HCT116 (cell line): ENCODE results near the gene SPTBN1. TPM values are rescaled to one million over a fixed set of nuclear protein-coding genes. Genes with fewer than 3 reads are reported as not detected.

Source experiments
- ATAC-seq: fragments of 200-7000 bp; cut with Tn5 transposase; 2 replicates; pipeline ENCODE4 v1.9.1; 2020; ENCODE audit warnings: mild to moderate bottlenecking, moderate library complexity
- BruUV-seq: library from RNA; stranded (reverse); fragments of 400-500 nt; replicated peaks from 2 replicates; lab custom pipeline; 2021; lab: Mats Ljungman, UMichigan
- CTCF ChIA-PET: fragments of 300-600 bp; sonication (Branson Sonifier 250); formaldehyde crosslinking; loops from one replicate; lab custom pipeline; 2021; ENCODE audit warnings: antibody characterized with exemption; lab: Charles Lee
- POLR2A ChIA-PET: fragments of 300-600, 350-600 bp; sonication (Branson Sonifier 250); formaldehyde crosslinking; loops from one replicate; lab custom pipeline; 2021; ENCODE audit warnings: antibody characterized with exemption; lab: Charles Lee
- RAD21 ChIA-PET, 2 experiments: fragments of 300-600 bp; sonication (Branson Sonifier 250); formaldehyde crosslinking; loops; one replicate each; lab custom pipeline; 2023; ENCODE audit warnings: low total read pairs in 2 of 2; ENCODE audit not compliant: uncharacterized antibody in 2 of 2, unreplicated experiment in 2 of 2, low non-redundant PET in 1 of 2; lab: Charles Lee
- DNase-seq: peaks from one replicate; pipeline ENCODE4 v3.0.0-alpha.2; 2010; ENCODE audit warnings: low read depth, low spot score
- H2AFZ ChIP-seq: fragments of 200-600 bp; shearing (Covaris generic), sonication (generic); 2 replicates; pipeline ENCODE4 v1.6.1; 2017; ENCODE audit warnings: low read depth, mixed run types, mixed read lengths, antibody characterized with exemption, low read length; ENCODE audit not compliant: poor library complexity, severe bottlenecking
- H3K27ac ChIP-seq: 2 replicates; pipeline ENCODE4 v1.5.1; 2012; ENCODE audit warnings: low read depth, low read length
- H3K27me3 ChIP-seq: fragments of 200-600 bp; sonication (generic); 2 replicates; pipeline ENCODE4 v1.6.1; 2016; ENCODE audit warnings: mixed run types, low read length, mixed read lengths; ENCODE audit not compliant: insufficient read depth
- H3K36me3 ChIP-seq, 2 experiments: fragments of 200-500 bp in 1 of 2; fragments of 200-600 bp in 1 of 2; sonication (Bioruptor generic) in 1 of 2; sonication (generic) in 1 of 2; 2 replicates each; pipeline versions ENCODE4 v1.5.1 to v1.6.1; 2014 to 2016; ENCODE audit warnings: low read length in 2 of 2, inconsistent platforms in 1 of 2, mixed read lengths in 1 of 2, mixed run types in 1 of 2; ENCODE audit not compliant: insufficient read depth in 2 of 2, control insufficient read depth in 1 of 2
- H3K4me1 ChIP-seq, 2 experiments: fragments of 200-600 bp in 1 of 2; sonication (generic) in 1 of 2; 2 replicates each; pipeline versions ENCODE4 v1.5.1 to v1.6.1; 2012 to 2017; ENCODE audit warnings: low read length in 2 of 2, inconsistent platforms in 1 of 2, mild to moderate bottlenecking in 1 of 2, mixed read lengths in 1 of 2, mixed run types in 1 of 2, moderate library complexity in 1 of 2; ENCODE audit not compliant: insufficient read depth in 2 of 2, control insufficient read depth in 1 of 2
- H3K4me2 ChIP-seq: fragments of 200-600 bp; sonication (generic); 2 replicates; pipeline ENCODE4 v1.6.1; 2017; ENCODE audit warnings: mixed run types, low read length, mixed read lengths
- H3K4me3 ChIP-seq, 2 experiments: fragments of 200-600 bp in 1 of 2; sonication (generic) in 1 of 2; replicated peaks in 1 of 2; 2 replicates each; pipeline ENCODE4 v1.5.1; 2011 to 2016; ENCODE audit warnings: low read length in 2 of 2, control low read depth in 1 of 2, low read depth in 1 of 2, mild to moderate bottlenecking in 1 of 2, mixed read lengths in 1 of 2, mixed run types in 1 of 2
- H3K79me2 ChIP-seq: fragments of 200-600 bp; sonication (generic); 2 replicates; pipeline ENCODE4 v1.6.1; 2017; ENCODE audit warnings: mild to moderate bottlenecking, mixed run types, low read length, moderate library complexity, mixed read lengths; ENCODE audit not compliant: insufficient read depth
- H3K9ac ChIP-seq: fragments of 200-600 bp; sonication (generic); 2 replicates; pipeline ENCODE4 v1.6.1; 2016; ENCODE audit warnings: low read length, mixed read lengths
- H3K9me2 ChIP-seq: fragments of 200-600 bp; sonication (generic), shearing (Covaris generic); 2 replicates; pipeline ENCODE4 v1.6.1; 2017; ENCODE audit warnings: mixed run types, mild to moderate bottlenecking, moderate library complexity; ENCODE audit not compliant: insufficient read depth
- H3K9me3 ChIP-seq, 2 experiments: fragments of 200-500 bp in 1 of 2; fragments of 200-600 bp in 1 of 2; sonication (Bioruptor generic) in 1 of 2; sonication (generic) in 1 of 2; 2 replicates each; pipeline ENCODE4 v1.6.1; 2014 to 2017; ENCODE audit warnings: low read length in 2 of 2, mixed read lengths in 2 of 2, inconsistent platforms in 1 of 2, low read depth in 1 of 2, mild to moderate bottlenecking in 1 of 2, mixed run types in 1 of 2, moderate library complexity in 1 of 2; ENCODE audit not compliant: control insufficient read depth in 1 of 2, insufficient read depth in 1 of 2
- H4K20me1 ChIP-seq: fragments of 200-600 bp; sonication (generic), shearing (Covaris generic); 2 replicates; pipeline ENCODE4 v1.6.1; 2017; ENCODE audit warnings: mixed run types, mild to moderate bottlenecking, moderate library complexity; ENCODE audit not compliant: insufficient read depth
- CBX3 ChIP-seq: IDR thresholded peaks from 2 replicates; pipeline ENCODE4 v1.6.1; 2012; ENCODE audit warnings: low read depth
- CEBPB ChIP-seq: IDR thresholded peaks from 2 replicates; pipeline ENCODE4 v1.6.1; 2012; ENCODE audit warnings: low read depth
- EGR1 ChIP-seq: IDR thresholded peaks from 2 replicates; pipeline ENCODE4 v1.6.1; 2012; ENCODE audit warnings: low read depth
- ELF1 ChIP-seq: IDR thresholded peaks from 2 replicates; pipeline ENCODE4 v1.6.1; 2012; ENCODE audit warnings: low read depth, borderline replicate concordance
- EZH2 ChIP-seq: fragments of 200-600 bp; sonication (generic); IDR thresholded peaks from 2 replicates; pipeline ENCODE4 v1.6.1; 2017; ENCODE audit warnings: antibody characterized with exemption, mixed run types
- EZH2phosphoT487 ChIP-seq: fragments of 200-600 bp; IDR thresholded peaks from 2 replicates; pipeline ENCODE4 v1.6.1; 2018; ENCODE audit warnings: antibody characterized with exemption, borderline replicate concordance
- FOSL1 ChIP-seq: IDR thresholded peaks from 2 replicates; pipeline ENCODE4 v1.6.1; 2012; ENCODE audit warnings: low read depth
- JUND ChIP-seq: IDR thresholded peaks from 2 replicates; pipeline ENCODE4 v1.6.1; 2012
- POLR2A ChIP-seq: IDR thresholded peaks from 2 replicates; pipeline ENCODE4 v1.7.0; 2011; ENCODE audit warnings: borderline replicate concordance; ENCODE audit not compliant: insufficient read depth, insufficient read length; ENCODE audit errors: extremely low read depth
- SIN3A ChIP-seq: IDR thresholded peaks from 2 replicates; pipeline ENCODE4 v1.6.1; 2012; ENCODE audit warnings: low read depth
- SRF ChIP-seq: IDR thresholded peaks from 2 replicates; pipeline ENCODE4 v1.6.1; 2012; ENCODE audit warnings: low read depth
- TCF7L2 ChIP-seq: IDR thresholded peaks from 2 replicates; pipeline ENCODE4 v1.7.0; 2011; ENCODE audit warnings: borderline replicate concordance, inconsistent platforms; ENCODE audit not compliant: insufficient read depth, insufficient read length; ENCODE audit errors: extremely low read depth
- YY1 ChIP-seq: IDR thresholded peaks from 2 replicates; pipeline ENCODE4 v1.6.1; 2011; ENCODE audit warnings: low read length, low read depth, moderate library complexity, mild to moderate bottlenecking; ENCODE audit not compliant: insufficient replicate concordance; ENCODE audit errors: extremely low read depth
- ZFX ChIP-seq: fragments of 450-650 bp; IDR thresholded peaks from 2 replicates; pipeline ENCODE4 v1.6.1; 2017
- ZNF274 ChIP-seq: fragments of 200-500 bp; sonication (Bioruptor generic); IDR thresholded peaks from 2 replicates; pipeline ENCODE4 v1.6.1; 2014; ENCODE audit warnings: mild to moderate bottlenecking, low read depth, low read length, inconsistent platforms
- intact Hi-C: fragments of 100-400 bp; cut with micrococcal nuclease; formaldehyde crosslinking; loops from 2 replicates; pipeline ENCODE4 v1.10.0; 2022
- total RNA-seq: library from RNA; stranded (reverse); gene quantifications from one replicate; pipeline ENCODE4 v1.2.1, GENCODE V29; 2021; ENCODE audit not compliant: unreplicated experiment
- TF ChIP-seq, protein P1 (sequence below), 3 experiments: fragments of 200-600 bp in 1 of 3; sonication (generic) in 1 of 3; IDR thresholded peaks in 2 of 3; conservative IDR thresholded peaks in 1 of 3; 2 replicates each; pipeline ENCODE4 v1.5.1; 2012 to 2017; ENCODE audit warnings: low read depth in 2 of 3, low read length in 2 of 3, antibody characterized with exemption in 1 of 3, borderline replicate concordance in 1 of 3, control low read depth in 1 of 3, mild to moderate bottlenecking in 1 of 3, mixed read lengths in 1 of 3, mixed run types in 1 of 3, moderate library complexity in 1 of 3; ENCODE audit not compliant: insufficient read depth in 1 of 3
- TF ChIP-seq, protein P2 (sequence below): IDR thresholded peaks from 2 replicates; pipeline ENCODE4 v1.6.1; 2011; ENCODE audit warnings: mild to moderate bottlenecking, low read length, moderate library complexity; ENCODE audit not compliant: insufficient replicate concordance; ENCODE audit errors: extremely low read depth
- TF ChIP-seq, protein P3 (sequence below): IDR thresholded peaks from 2 replicates; pipeline ENCODE4 v1.6.1; 2012
- TF ChIP-seq, protein P4 (sequence below): IDR thresholded peaks from 2 replicates; pipeline ENCODE4 v1.6.1; 2012

Gene SPTBN1
- total RNA-seq, 1 experiment from 2014 or later: 84.4 TPM

DNA sequence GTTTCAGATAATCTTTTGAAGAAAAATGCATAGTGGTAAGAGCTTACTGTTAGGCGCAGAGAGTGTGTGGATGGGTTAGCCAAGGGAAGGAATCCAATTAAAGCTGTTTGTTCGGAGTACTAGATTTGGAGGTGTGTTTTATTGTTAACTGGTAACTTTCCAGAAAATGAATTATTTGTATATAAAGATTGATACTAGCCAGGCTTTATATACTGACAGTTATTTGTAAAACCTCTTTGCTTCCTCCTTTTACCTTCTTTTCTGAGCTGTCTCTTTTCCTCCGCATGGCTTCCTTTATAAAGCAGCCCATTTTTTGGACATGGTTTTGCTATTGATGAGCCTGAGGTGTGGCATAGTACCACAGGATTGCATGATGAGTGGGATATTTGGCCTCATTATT is 25.6 kb downstream of the SPTBN1 start:
- Histone ChIP-seq H3K27me3 (no peaks in the 10 kb centered on the region), H4K20me1 (no peaks in the 10 kb centered on the region), H3K4me1 (peaks cover 26 to 61% of the 10 kb centered on the region in 2 experiments), H3K79me2 (0 out of 2 replicates have a peak, but pooled peaks cover 7% of the 10 kb centered on the region), H3K9me3 (no peaks in the 10 kb centered on the region), H3K36me3 (no peaks in the 10 kb centered on the region), H3K9me2 (no peaks in the 10 kb centered on the region), H2AFZ (no peak overlapping the region), H3K9ac (no peak overlapping the region), H3K4me2 (peak overlapping the region; percentile 80; the same call in 1 of the 2 replicates), H3K27ac (no peak overlapping the region), H3K4me3 (no peak overlapping the region)
- no peak for ATAC-seq
- no peak for DNase-seq
- ChIA-PET CTCF (no interaction called here), POLR2A (no interaction called here), RAD21 (interaction anchor here in 1 of 2 experiments (0.6 kb wide), 1 partner anchor 9 kb away, joined by 6 read pairs; no protein-coding TSS in a partner anchor)
- BruUV-seq: no TSS peak
- no peak for TF ChIP-seq JUND
- TF ChIP-seq ZNF274: no peak
- TF ChIP-seq EGR1: no peak
- no peak for TF ChIP-seq ELF1
- TF ChIP-seq SIN3A: no peak
- TF ChIP-seq, protein P1, sequence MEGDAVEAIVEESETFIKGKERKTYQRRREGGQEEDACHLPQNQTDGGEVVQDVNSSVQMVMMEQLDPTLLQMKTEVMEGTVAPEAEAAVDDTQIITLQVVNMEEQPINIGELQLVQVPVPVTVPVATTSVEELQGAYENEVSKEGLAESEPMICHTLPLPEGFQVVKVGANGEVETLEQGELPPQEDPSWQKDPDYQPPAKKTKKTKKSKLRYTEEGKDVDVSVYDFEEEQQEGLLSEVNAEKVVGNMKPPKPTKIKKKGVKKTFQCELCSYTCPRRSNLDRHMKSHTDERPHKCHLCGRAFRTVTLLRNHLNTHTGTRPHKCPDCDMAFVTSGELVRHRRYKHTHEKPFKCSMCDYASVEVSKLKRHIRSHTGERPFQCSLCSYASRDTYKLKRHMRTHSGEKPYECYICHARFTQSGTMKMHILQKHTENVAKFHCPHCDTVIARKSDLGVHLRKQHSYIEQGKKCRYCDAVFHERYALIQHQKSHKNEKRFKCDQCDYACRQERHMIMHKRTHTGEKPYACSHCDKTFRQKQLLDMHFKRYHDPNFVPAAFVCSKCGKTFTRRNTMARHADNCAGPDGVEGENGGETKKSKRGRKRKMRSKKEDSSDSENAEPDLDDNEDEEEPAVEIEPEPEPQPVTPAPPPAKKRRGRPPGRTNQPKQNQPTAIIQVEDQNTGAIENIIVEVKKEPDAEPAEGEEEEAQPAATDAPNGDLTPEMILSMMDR (IDR thresholded peaks at IDR 0.05 in 2 of 3, conservative IDR thresholded peaks at IDR 0.05 in 1 of 3; ENCODE audit: borderline replicate concordance in 1 of 3, insufficient read depth in 1 of 3, low read depth in 2 of 3, low read length in 2 of 3): no peak
- TF ChIP-seq, protein P2, sequence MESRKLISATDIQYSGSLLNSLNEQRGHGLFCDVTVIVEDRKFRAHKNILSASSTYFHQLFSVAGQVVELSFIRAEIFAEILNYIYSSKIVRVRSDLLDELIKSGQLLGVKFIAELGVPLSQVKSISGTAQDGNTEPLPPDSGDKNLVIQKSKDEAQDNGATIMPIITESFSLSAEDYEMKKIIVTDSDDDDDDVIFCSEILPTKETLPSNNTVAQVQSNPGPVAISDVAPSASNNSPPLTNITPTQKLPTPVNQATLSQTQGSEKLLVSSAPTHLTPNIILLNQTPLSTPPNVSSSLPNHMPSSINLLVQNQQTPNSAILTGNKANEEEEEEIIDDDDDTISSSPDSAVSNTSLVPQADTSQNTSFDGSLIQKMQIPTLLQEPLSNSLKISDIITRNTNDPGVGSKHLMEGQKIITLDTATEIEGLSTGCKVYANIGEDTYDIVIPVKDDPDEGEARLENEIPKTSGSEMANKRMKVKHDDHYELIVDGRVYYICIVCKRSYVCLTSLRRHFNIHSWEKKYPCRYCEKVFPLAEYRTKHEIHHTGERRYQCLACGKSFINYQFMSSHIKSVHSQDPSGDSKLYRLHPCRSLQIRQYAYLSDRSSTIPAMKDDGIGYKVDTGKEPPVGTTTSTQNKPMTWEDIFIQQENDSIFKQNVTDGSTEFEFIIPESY: no peak
- no peak for TF ChIP-seq POLR2A
- no peak for TF ChIP-seq FOSL1
- TF ChIP-seq CBX3: no peak
- no peak for TF ChIP-seq TCF7L2
- no peak for TF ChIP-seq EZH2
- TF ChIP-seq, protein P3, sequence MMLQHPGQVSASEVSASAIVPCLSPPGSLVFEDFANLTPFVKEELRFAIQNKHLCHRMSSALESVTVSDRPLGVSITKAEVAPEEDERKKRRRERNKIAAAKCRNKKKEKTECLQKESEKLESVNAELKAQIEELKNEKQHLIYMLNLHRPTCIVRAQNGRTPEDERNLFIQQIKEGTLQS: no peak
- TF ChIP-seq, protein P4, sequence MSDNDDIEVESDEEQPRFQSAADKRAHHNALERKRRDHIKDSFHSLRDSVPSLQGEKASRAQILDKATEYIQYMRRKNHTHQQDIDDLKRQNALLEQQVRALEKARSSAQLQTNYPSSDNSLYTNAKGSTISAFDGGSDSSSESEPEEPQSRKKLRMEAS: no peak
- TF ChIP-seq EZH2phosphoT487: no peak
- no peak for TF ChIP-seq SRF
- TF ChIP-seq ZFX: no peak
- no peak for TF ChIP-seq CEBPB
- TF ChIP-seq YY1: no peak
- intact Hi-C loops: no loop called here
